H1 (cell line): Measurements from ENCODE around the gene FKBP2. TPM values are rescaled to one million over a fixed set of nuclear protein-coding genes. Genes with fewer than 3 reads are reported as not detected.

ENCODE experiments used
- CTCF ChIA-PET: fragments of 300-600 bp; sonication (Branson Sonifier 250); formaldehyde crosslinking; loops from one replicate; lab custom pipeline; 2021; ENCODE audit not compliant: partially characterized antibody; lab: Charles Lee
- POLR2A ChIA-PET: fragments of 300-600 bp; sonication (Branson Sonifier 250); formaldehyde crosslinking; loops from one replicate; lab custom pipeline; 2021; ENCODE audit warnings: inconsistent platforms; ENCODE audit not compliant: partially characterized antibody; lab: Charles Lee
- DNase-seq, 2 experiments: peaks; one replicate each; pipeline versions ENCODE4 v3.0.0 to v3.0.0-alpha.2; 2010 to 2022; ENCODE audit warnings: low spot score in 2 of 2, low read depth in 1 of 2, mixed read lengths in 1 of 2
- FAIRE-seq: peaks from 2 replicates; lab custom pipeline; 2011; peaks lifted over from hg19 to GRCh38; lab: Jason Lieb, UNC
- H2AFZ ChIP-seq: 2 replicates; pipeline ENCODE4 v1.8.1; 2012; ENCODE audit warnings: low read length, inconsistent platforms
- H2AK5ac ChIP-seq: 2 replicates; pipeline ENCODE4 v1.6.1; 2013; ENCODE audit warnings: low read depth, low read length
- H2BK120ac ChIP-seq: replicated peaks from 2 replicates; pipeline ENCODE3; 2013; ENCODE audit warnings: low read depth, low read length, inconsistent platforms
- H2BK12ac ChIP-seq: 2 replicates; pipeline ENCODE4 v1.6.1; 2013; ENCODE audit warnings: low read depth, low read length
- H2BK15ac ChIP-seq: 2 replicates; pipeline ENCODE4 v1.6.1; 2013; ENCODE audit warnings: low read length
- H2BK20ac ChIP-seq: 2 replicates; pipeline ENCODE4 v1.6.1; 2013; ENCODE audit warnings: low read length
- H2BK5ac ChIP-seq: 2 replicates; pipeline ENCODE4 v1.6.1; 2013; ENCODE audit warnings: low read depth, low read length
- H3K14ac ChIP-seq: 2 replicates; pipeline ENCODE4 v1.6.1; 2013; ENCODE audit warnings: inconsistent platforms; ENCODE audit not compliant: insufficient read length
- H3K18ac ChIP-seq: 2 replicates; pipeline ENCODE4 v1.6.1; 2013; ENCODE audit warnings: low read length; ENCODE audit errors: extremely low read depth
- H3K23ac ChIP-seq: 2 replicates; pipeline ENCODE4 v1.6.1; 2013; ENCODE audit warnings: inconsistent platforms; ENCODE audit not compliant: insufficient read length
- H3K23me2 ChIP-seq: 2 replicates; pipeline ENCODE4 v1.6.1; 2013; ENCODE audit warnings: low read depth, low read length
- H3K27ac ChIP-seq: 2 replicates; pipeline ENCODE4 v1.6.1; 2011; ENCODE audit warnings: low read depth, low read length, inconsistent platforms
- H3K27me3 ChIP-seq, 4 experiments: replicated peaks in 1 of 4; 1 replicate in 1 of 4; 2 replicates in 3 of 4; pipeline versions ENCODE4 v1.6.1 to v1.8.1; 2011 to 2013; ENCODE audit warnings: low read length in 3 of 4, mild to moderate bottlenecking in 3 of 4, inconsistent platforms in 2 of 4, mixed read lengths in 2 of 4, moderate library complexity in 1 of 4; ENCODE audit not compliant: control insufficient read depth in 3 of 4, insufficient read depth in 3 of 4; ENCODE audit errors: extremely low read depth in 1 of 4
- H3K36me3 ChIP-seq, 4 experiments: 2 replicates each; pipeline versions ENCODE4 v1.6.1 to v1.8.1; 2011 to 2013; ENCODE audit warnings: mild to moderate bottlenecking in 4 of 4, low read length in 3 of 4, moderate library complexity in 2 of 4, control low read depth in 1 of 4, inconsistent platforms in 1 of 4; ENCODE audit not compliant: insufficient read depth in 4 of 4, control insufficient read depth in 2 of 4
- H3K4ac ChIP-seq: replicated peaks from 2 replicates; pipeline ENCODE3; 2013; ENCODE audit warnings: low read length, low read depth, mixed read lengths, inconsistent platforms; ENCODE audit not compliant: insufficient read length
- H3K4me1 ChIP-seq, 4 experiments: replicated peaks in 1 of 4; 1 replicate in 1 of 4; 2 replicates in 3 of 4; pipeline versions ENCODE4 v1.6.1 to v1.8.1; 2011 to 2013; ENCODE audit warnings: low read length in 3 of 4, inconsistent platforms in 2 of 4, mixed read lengths in 1 of 4; ENCODE audit not compliant: insufficient read depth in 4 of 4, control insufficient read depth in 3 of 4
- H3K4me2 ChIP-seq, 2 experiments: 2 replicates each; pipeline versions ENCODE4 v1.6.1 to v1.8.1; 2011 to 2013; ENCODE audit warnings: low read depth in 2 of 2, low read length in 2 of 2, control low read depth in 1 of 2, inconsistent platforms in 1 of 2, mild to moderate bottlenecking in 1 of 2; ENCODE audit not compliant: insufficient read depth in 1 of 2
- H3K4me3 ChIP-seq, 4 experiments: fragments of 200-600, 300-600 bp in 1 of 4; sonication (generic), shearing (Covaris generic), sonication (Bioruptor Twin) in 1 of 4; 2 replicates each; pipeline versions ENCODE4 v1.5.1 to v1.8.1; 2011 to 2016; ENCODE audit warnings: low read length in 4 of 4, low read depth in 3 of 4, control low read depth in 2 of 4, inconsistent platforms in 2 of 4, mild to moderate bottlenecking in 2 of 4, mixed read lengths in 1 of 4, moderate library complexity in 1 of 4; ENCODE audit not compliant: insufficient read depth in 2 of 4; ENCODE audit errors: extremely low read depth in 1 of 4
- H3K56ac ChIP-seq: replicated peaks from 2 replicates; pipeline ENCODE3; 2013; ENCODE audit warnings: low read depth, mild to moderate bottlenecking, mixed read lengths, low read length, inconsistent platforms; ENCODE audit not compliant: insufficient read length
- H3K79me1 ChIP-seq: 2 replicates; pipeline ENCODE4 v1.6.1; 2013; ENCODE audit warnings: low read depth, low read length, control low read depth
- H3K79me2 ChIP-seq, 2 experiments: 2 replicates each; pipeline versions ENCODE4 v1.6.1 to v1.8.1; 2012 to 2013; ENCODE audit warnings: low read length in 2 of 2, mild to moderate bottlenecking in 2 of 2, inconsistent platforms in 1 of 2; ENCODE audit not compliant: insufficient read depth in 2 of 2, control insufficient read depth in 1 of 2
- H3K9ac ChIP-seq, 4 experiments: replicated peaks in 1 of 4; 1 replicate in 1 of 4; 2 replicates in 3 of 4; pipeline versions ENCODE4 v1.6.1 to v1.8.1; 2011 to 2013; ENCODE audit warnings: low read depth in 3 of 4, low read length in 3 of 4, control low read depth in 2 of 4, mild to moderate bottlenecking in 2 of 4, moderate library complexity in 2 of 4, inconsistent platforms in 1 of 4; ENCODE audit errors: extremely low read depth in 1 of 4
- H3K9me3 ChIP-seq, 2 experiments: 2 replicates each; pipeline versions ENCODE4 v1.6.1 to v1.8.1; 2012 to 2013; ENCODE audit warnings: mild to moderate bottlenecking in 2 of 2, moderate library complexity in 2 of 2, control low read depth in 1 of 2, inconsistent platforms in 1 of 2, low read depth in 1 of 2, low read length in 1 of 2, mixed read lengths in 1 of 2; ENCODE audit not compliant: insufficient read depth in 2 of 2
- H4K20me1 ChIP-seq, 2 experiments: replicated peaks in 1 of 2; 2 replicates each; pipeline versions ENCODE3 to v1.8.1; 2011 to 2013; ENCODE audit warnings: inconsistent platforms in 2 of 2, low read length in 2 of 2, mild to moderate bottlenecking in 1 of 2; ENCODE audit not compliant: insufficient read depth in 2 of 2, control insufficient read depth in 1 of 2
- H4K5ac ChIP-seq: 2 replicates; pipeline ENCODE4 v1.6.1; 2013; ENCODE audit warnings: low read length, low read depth, mixed read lengths, inconsistent platforms; ENCODE audit not compliant: insufficient read length
- H4K8ac ChIP-seq: 2 replicates; pipeline ENCODE4 v1.8.0; 2013; ENCODE audit warnings: mild to moderate bottlenecking, moderate library complexity, low read length, inconsistent platforms; ENCODE audit not compliant: insufficient read depth; ENCODE audit errors: extremely low read depth
- H4K91ac ChIP-seq: replicated peaks from 2 replicates; pipeline ENCODE3; 2013; ENCODE audit warnings: low read length, mixed read lengths, inconsistent platforms; ENCODE audit not compliant: insufficient read length
- CBX5 ChIP-seq: fragments of 300-800, 300-1000 bp; sonication (generic); IDR thresholded peaks from 2 replicates; pipeline ENCODE4 v1.7.1; 2016; ENCODE audit warnings: antibody characterized with exemption, low read length, low read depth
- CEBPB ChIP-seq: IDR thresholded peaks from 2 replicates; pipeline ENCODE4 v1.6.1; 2012; ENCODE audit warnings: low read depth, low read length
- CREB1 ChIP-seq: IDR thresholded peaks from 2 replicates; pipeline ENCODE4 v1.6.1; 2012; ENCODE audit warnings: inconsistent platforms
- HDAC6 ChIP-seq: IDR thresholded peaks from one replicate; pipeline ENCODE4 v1.7.1; 2012; ENCODE audit warnings: low read depth, mild to moderate bottlenecking, inconsistent platforms, low read length, moderate library complexity
- KDM1A ChIP-seq: fragments of 200-600, 300-600 bp; sonication (generic); IDR thresholded peaks from 2 replicates; pipeline ENCODE4 v1.7.1; 2016; ENCODE audit warnings: mild to moderate bottlenecking, low read length, borderline replicate concordance
- SIN3A ChIP-seq, 2 experiments: IDR thresholded peaks in 1 of 2; conservative IDR thresholded peaks in 1 of 2; 2 replicates each; pipeline ENCODE4 v1.6.1; 2011 to 2012; ENCODE audit warnings: low read length in 2 of 2, improper control_type of control experiment in 1 of 2, low read depth in 1 of 2, mild to moderate bottlenecking in 1 of 2
- WGBS, 2 experiments: shearing (Covaris generic) in 1 of 2; methylation state at CpG; one replicate each; pipeline versions ENCODE4 v1.1.6 to v1.1.7; 2013 to 2015; ENCODE audit warnings: low lambda C conversion rate in 2 of 2, mixed read lengths in 2 of 2, inconsistent platforms in 1 of 2, low coverage in 1 of 2, missing lambda C conversion rate in 1 of 2; ENCODE audit not compliant: insufficient replicate concordance in 2 of 2, insufficient coverage in 1 of 2, insufficient read length in 1 of 2; ENCODE audit errors: extremely low coverage in 1 of 2, missing lambda C conversion rate in 1 of 2; 5-methylcytosine and 5-hydroxymethylcytosine counted together
- polyA plus RNA-seq, 7 experiments: library from polyadenylated mRNA; depleted of rRNA in 3 of 7; stranded (reverse) in 5 of 7; unstranded in 2 of 7; fragments of >200 nt in 5 of 7; fragments of 200-250 nt in 2 of 7; gene quantifications; 1 replicate in 5 of 7; 2 replicates in 1 of 7; 4 replicates in 1 of 7; pipeline versions ENCODE4 v1.2.1 to v1.2.3, GENCODE V29; 2011 to 2013; ENCODE audit warnings: missing spikeins in 2 of 7, mixed read lengths in 2 of 7
- total RNA-seq: library from RNA; stranded (reverse); fragmentation: NEBNext Ultra II Directional; extraction: Animal tissue kit (Norgen Biotek cat#: 25700); gene quantifications from 2 replicates; pipeline ENCODE4 v1.2.1, GENCODE V29; 2021

The FKBP2 gene
- total and polyA plus RNA-seq, 2 of the 8 experiments (the other 6 are each of a cell fraction or from before 2014, with no cell fraction given): 41.7 to 52.5 TPM

DNA sequence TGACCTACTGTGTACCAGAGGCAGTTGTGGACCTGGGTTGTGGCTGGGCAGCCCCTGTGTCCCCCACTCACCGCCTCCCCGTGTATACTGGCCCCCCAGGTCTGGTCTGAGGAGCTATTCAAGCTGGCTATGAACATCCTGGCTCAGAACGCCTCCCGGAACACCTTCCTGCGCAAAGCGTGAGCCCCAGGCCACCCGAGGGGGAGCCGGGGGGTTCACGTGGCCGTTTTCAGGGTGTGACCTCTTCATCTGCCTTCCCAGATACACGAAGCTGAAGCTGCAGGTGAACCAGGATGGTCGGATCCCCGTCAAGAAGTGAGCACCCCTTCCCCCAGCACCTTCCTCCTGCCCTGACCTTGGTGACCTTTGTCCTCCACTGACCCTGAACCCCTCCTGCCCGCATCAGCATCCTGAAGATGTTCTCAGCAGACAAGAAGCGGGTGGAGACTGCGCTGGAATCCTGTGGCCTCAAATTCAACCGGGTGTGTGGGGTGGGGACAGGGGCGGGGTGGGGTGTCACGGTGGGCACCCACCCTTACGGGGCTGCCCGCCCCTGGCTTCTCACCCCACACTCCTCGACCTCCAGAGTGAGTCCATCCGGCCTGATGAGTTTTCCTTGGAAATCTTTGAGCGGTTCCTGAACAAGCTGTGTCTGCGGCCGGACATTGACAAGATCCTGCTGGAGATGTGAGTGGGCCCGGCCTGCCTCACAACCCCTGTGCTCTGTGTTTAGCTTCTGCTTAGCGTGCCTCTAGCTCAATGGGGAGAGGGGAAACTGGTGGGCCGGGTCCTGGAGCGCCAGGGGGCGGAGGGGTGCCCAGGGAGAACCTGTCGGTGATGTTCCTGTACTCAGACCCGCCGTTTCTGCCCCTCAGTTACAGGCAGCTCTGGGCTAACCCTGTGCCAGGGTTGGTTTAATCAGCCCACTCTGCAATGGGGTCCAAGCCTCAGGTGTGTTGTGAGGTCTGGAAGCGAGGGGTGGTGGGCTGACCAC, 14.5 kb downstream of the FKBP2 start:
- no peak overlapping the region for H4K5ac ChIP-seq
- peaks cover 20 to 54% (median 33%) of the 10 kb centered on the region in 4 experiments for H3K36me3 ChIP-seq
- H3K27me3 ChIP-seq: no peaks in the 10 kb centered on the region
- H2BK12ac ChIP-seq: no peak overlapping the region
- H4K20me1 ChIP-seq: peaks cover 10 to 24% of the 10 kb centered on the region in 2 experiments
- H2BK15ac ChIP-seq: no peak overlapping the region
- 94% methylated on average over 29 of the region's 35 CpGs; no CpG with 5 or more reads in 1 of the 2 experiments for WGBS, 2 experiments
- no peak overlapping the region for H2BK120ac ChIP-seq
- H3K9me3 ChIP-seq: no peaks in the 10 kb centered on the region
- no peak overlapping the region for H3K14ac ChIP-seq
- no peak overlapping the region for H3K56ac ChIP-seq
- no peak overlapping the region for H3K4ac ChIP-seq
- no peak overlapping the region for H3K4me3 ChIP-seq
- no peak overlapping the region for H2BK5ac ChIP-seq
- ChIA-PET CTCF (interaction anchor here (0.6 to 5.9 kb wide), 5 partner anchors 10 to 381 kb away, joined by 3 to 62 read pairs (median 4); partner anchors contain the start of gene FERMT3), POLR2A (interaction anchor here (0.7 to 7.1 kb wide), 3 partner anchors 11 to 24 kb away, joined by 3 to 101 read pairs (median 36); partner anchors contain the start of gene PPP1R14B)
- H2BK20ac ChIP-seq: no peak overlapping the region
- peaks cover 10% of the 10 kb centered on the region; the same call in 1 of the 2 replicates for H3K23me2 ChIP-seq
- peaks cover 0 to 23% of the 10 kb centered on the region in 2 experiments; a peak in 1 of 4 replicates for H3K79me2 ChIP-seq
- no peak overlapping the region for H4K8ac ChIP-seq
- no peak overlapping the region for H4K91ac ChIP-seq
- FAIRE-seq: no peak
- peaks cover 2% of the 10 kb centered on the region; the same call in 1 of the 2 replicates for H3K79me1 ChIP-seq
- TF ChIP-seq SIN3A (conservative IDR thresholded peaks at IDR 0.05 in 1 of 2, IDR thresholded peaks at IDR 0.05 in 1 of 2; ENCODE audit: low read depth in 1 of 2, low read length in 2 of 2) (no peak), HDAC6 (no peak), KDM1A (no peak), CREB1 (no peak), CBX5 (no peak), CEBPB (no peak)
- H3K27ac ChIP-seq: no peak overlapping the region
- H3K9ac ChIP-seq: no peak overlapping the region
- peaks cover 0 to 12% (median 8%) of the 10 kb centered on the region in 4 experiments; a peak in 5 of 7 replicates for H3K4me1 ChIP-seq
- no peak overlapping the region for H2AFZ ChIP-seq
- no peak for DNase-seq
- no peak overlapping the region for H3K18ac ChIP-seq
- no peak overlapping the region for H2AK5ac ChIP-seq
- no peak overlapping the region for H3K4me2 ChIP-seq
- H3K23ac ChIP-seq: no peak overlapping the region
